Neural progenitor cell (in vitro differentiated cells): ENCODE measurements around the gene PLB1. TPM values are rescaled to one million over a fixed set of nuclear protein-coding genes. Genes with fewer than 3 reads are reported as not detected.
A peak's percentile ranks its signal among the peaks of the same experiment; 100 is the strongest.

Experiments used
- DNase-seq: peaks from one replicate; pipeline ENCODE4 v3.0.0-alpha.2; 2016; ENCODE audit warnings: low spot score
- H2AFZ ChIP-seq: fragments of 200-600 bp; sonication (generic); replicated peaks from 2 replicates; pipeline ENCODE4 v1.6.1; 2016; ENCODE audit warnings: antibody characterized with exemption
- H3F3A ChIP-seq: fragments of 200-600 bp; sonication (generic); 2 replicates; pipeline ENCODE4 v1.6.1; 2016; ENCODE audit warnings: antibody characterized with exemption, low read depth
- H3K27ac ChIP-seq: fragments of 200-600 bp; sonication (generic); 2 replicates; pipeline ENCODE4 v1.5.1; 2016; ENCODE audit warnings: mild to moderate bottlenecking
- H3K27me3 ChIP-seq: fragments of 200-600 bp; sonication (generic); 2 replicates; pipeline ENCODE4 v1.6.1; 2016; ENCODE audit warnings: mild to moderate bottlenecking, moderate library complexity
- H3K36me3 ChIP-seq: fragments of 200-600 bp; sonication (generic); 2 replicates; pipeline ENCODE4 v1.5.1; 2016
- H3K4me1 ChIP-seq: fragments of 200-600 bp; sonication (generic); 2 replicates; pipeline ENCODE4 v1.6.1; 2016; ENCODE audit warnings: mixed run types
- H3K4me2 ChIP-seq: fragments of 200-600 bp; sonication (generic); 2 replicates; pipeline ENCODE4 v1.6.1; 2016
- H3K4me3 ChIP-seq: fragments of 200-600 bp; sonication (generic); 2 replicates; pipeline ENCODE4 v1.5.1; 2016
- H3K79me2 ChIP-seq: fragments of 200-600 bp; sonication (generic); 2 replicates; pipeline ENCODE4 v1.6.1; 2016; ENCODE audit warnings: low read depth
- H3K9ac ChIP-seq: fragments of 200-600 bp; sonication (generic); 2 replicates; pipeline ENCODE4 v1.6.1; 2016
- H3K9me3 ChIP-seq: fragments of 200-600 bp; sonication (generic); 2 replicates; pipeline ENCODE4 v1.5.1; 2016; ENCODE audit warnings: low read depth
- H4K20me1 ChIP-seq: fragments of 200-600 bp; sonication (generic); 2 replicates; pipeline ENCODE4 v1.6.1; 2016; ENCODE audit warnings: low read depth
- H3K27ac Mint-ChIP-seq: 3 replicates; pipeline ENCODE4 v1.8.0; 2021; ENCODE audit warnings: mixed read lengths
- H3K27me3 Mint-ChIP-seq: 2 replicates; pipeline ENCODE4 v1.8.0; 2022; ENCODE audit warnings: low read depth, mild to moderate bottlenecking, inconsistent platforms, moderate library complexity, mixed read lengths; ENCODE audit not compliant: insufficient read depth
- H3K36me3 Mint-ChIP-seq: 3 replicates; pipeline ENCODE4 v1.8.0; 2021; ENCODE audit warnings: mixed read lengths
- H3K4me1 Mint-ChIP-seq: 3 replicates; pipeline ENCODE4 v1.8.0; 2021; ENCODE audit warnings: mixed read lengths
- H3K4me3 Mint-ChIP-seq: 3 replicates; pipeline ENCODE4 v1.8.0; 2021; ENCODE audit warnings: mild to moderate bottlenecking, moderate library complexity, mixed read lengths
- H3K9me3 Mint-ChIP-seq: 3 replicates; pipeline ENCODE4 v1.8.0; 2020; ENCODE audit warnings: mixed read lengths
- EZH2 ChIP-seq: fragments of 200-600 bp; sonication (generic); IDR thresholded peaks from 2 replicates; pipeline ENCODE4 v1.6.1; 2017; ENCODE audit warnings: antibody characterized with exemption, mild to moderate bottlenecking, moderate library complexity
- EZH2phosphoT487 ChIP-seq: fragments of 200-600 bp; sonication (generic); IDR thresholded peaks from 2 replicates; pipeline ENCODE4 v1.6.1; 2017; ENCODE audit warnings: antibody characterized with exemption
- total RNA-seq: library from RNA; depleted of rRNA; stranded (reverse); fragments of >200 nt; gene quantifications from 2 replicates; pipeline ENCODE4 v1.2.3, GENCODE V29; 2015; ENCODE audit warnings: low replicate concordance
- TF ChIP-seq, protein P1 (sequence below): fragments of 200-600 bp; sonication (generic); IDR thresholded peaks from 2 replicates; pipeline ENCODE4 v1.5.1; 2017; ENCODE audit warnings: antibody characterized with exemption, mild to moderate bottlenecking

PLB1 gene
- total RNA-seq, 1 donor from 2014 or later: not detected

DNA sequence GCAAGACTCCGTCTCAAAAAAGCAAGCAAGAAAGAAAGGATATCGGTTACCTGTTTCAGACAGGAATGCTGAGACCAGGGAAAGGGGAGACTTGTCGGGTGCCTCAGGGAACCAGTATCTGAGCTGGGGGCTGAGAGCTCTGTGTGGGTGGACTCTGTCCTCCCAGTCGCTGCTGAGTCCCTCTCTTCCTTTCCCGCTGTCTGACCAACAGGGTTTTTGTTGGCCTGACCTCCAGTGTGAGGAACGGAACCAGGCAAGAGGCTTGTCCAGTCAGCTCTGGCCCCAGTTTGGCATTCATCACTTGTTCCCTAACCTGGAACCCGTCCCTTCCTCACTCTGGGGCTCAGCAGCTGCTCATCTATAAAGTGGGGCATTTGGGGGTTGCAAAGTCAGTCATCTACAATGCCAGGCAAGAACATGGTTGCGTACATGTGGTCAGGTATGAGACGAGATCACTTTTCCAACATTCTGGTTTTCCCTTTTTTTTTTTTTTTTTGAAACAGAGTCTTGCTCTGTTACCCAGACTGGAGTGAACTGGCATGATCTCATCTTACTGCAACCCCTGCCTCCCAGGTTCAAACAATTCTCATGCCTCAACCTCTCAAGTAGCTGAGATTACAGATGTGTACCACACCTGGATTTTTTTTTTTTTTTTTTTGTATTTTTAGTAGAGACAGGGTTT, 116.4 kb downstream of the PLB1 start:
- no peak overlapping the region for H2AFZ ChIP-seq
- H3K4me3 ChIP-seq: no peak overlapping the region
- no peaks in the 10 kb centered on the region for H3K9me3 ChIP-seq
- no peaks in the 10 kb centered on the region for H3K36me3 Mint-ChIP-seq
- no peak overlapping the region for H3K27ac Mint-ChIP-seq
- TF ChIP-seq EZH2phosphoT487 (no peak), EZH2 (no peak)
- TF ChIP-seq, protein P1, sequence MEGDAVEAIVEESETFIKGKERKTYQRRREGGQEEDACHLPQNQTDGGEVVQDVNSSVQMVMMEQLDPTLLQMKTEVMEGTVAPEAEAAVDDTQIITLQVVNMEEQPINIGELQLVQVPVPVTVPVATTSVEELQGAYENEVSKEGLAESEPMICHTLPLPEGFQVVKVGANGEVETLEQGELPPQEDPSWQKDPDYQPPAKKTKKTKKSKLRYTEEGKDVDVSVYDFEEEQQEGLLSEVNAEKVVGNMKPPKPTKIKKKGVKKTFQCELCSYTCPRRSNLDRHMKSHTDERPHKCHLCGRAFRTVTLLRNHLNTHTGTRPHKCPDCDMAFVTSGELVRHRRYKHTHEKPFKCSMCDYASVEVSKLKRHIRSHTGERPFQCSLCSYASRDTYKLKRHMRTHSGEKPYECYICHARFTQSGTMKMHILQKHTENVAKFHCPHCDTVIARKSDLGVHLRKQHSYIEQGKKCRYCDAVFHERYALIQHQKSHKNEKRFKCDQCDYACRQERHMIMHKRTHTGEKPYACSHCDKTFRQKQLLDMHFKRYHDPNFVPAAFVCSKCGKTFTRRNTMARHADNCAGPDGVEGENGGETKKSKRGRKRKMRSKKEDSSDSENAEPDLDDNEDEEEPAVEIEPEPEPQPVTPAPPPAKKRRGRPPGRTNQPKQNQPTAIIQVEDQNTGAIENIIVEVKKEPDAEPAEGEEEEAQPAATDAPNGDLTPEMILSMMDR: no peak
- H3K9me3 Mint-ChIP-seq: no peaks in the 10 kb centered on the region
- no peak overlapping the region for H3K27ac ChIP-seq
- DNase-seq: no peak
- H3F3A ChIP-seq: no peaks in the 10 kb centered on the region
- no peaks in the 10 kb centered on the region for H3K27me3 ChIP-seq
- H3K9ac ChIP-seq: no peak overlapping the region
- H3K4me1 ChIP-seq: peaks cover 23% of the 10 kb centered on the region
- H3K36me3 ChIP-seq: no peaks in the 10 kb centered on the region
- H3K4me1 Mint-ChIP-seq: peaks cover 22% of the 10 kb centered on the region
- no peaks in the 10 kb centered on the region for H3K79me2 ChIP-seq
- H3K27me3 Mint-ChIP-seq: no peaks in the 10 kb centered on the region
- H4K20me1 ChIP-seq: no peaks in the 10 kb centered on the region
- no peak overlapping the region for H3K4me3 Mint-ChIP-seq
- H3K4me2 ChIP-seq: no peak overlapping the region

GRCh38 chr2:28613186-28613585, 117.3 kb downstream of the PLB1 start:
- H3K9ac ChIP-seq: no peak overlapping the region
- H3K36me3 Mint-ChIP-seq: no peaks in the 10 kb centered on the region

GRCh38 chr2:28613633-28614501, 118.0 kb downstream of the PLB1 start:
- H3K79me2 ChIP-seq: no peaks in the 10 kb centered on the region
- no peaks in the 10 kb centered on the region for H3K27me3 ChIP-seq
- H3K4me1 Mint-ChIP-seq: peaks cover 17% of the 10 kb centered on the region
- H3K36me3 Mint-ChIP-seq: no peaks in the 10 kb centered on the region
- no peak overlapping the region for H3K27ac Mint-ChIP-seq
- H3K4me3 Mint-ChIP-seq: no peak overlapping the region
- no peak overlapping the region for H2AFZ ChIP-seq
- peaks cover 6% of the 10 kb centered on the region for H3K27me3 Mint-ChIP-seq
- peaks cover 11% of the 10 kb centered on the region for H3K4me1 ChIP-seq
- DNase-seq: peak; percentile 56
- no peak for TF ChIP-seq EZH2phosphoT487
- TF ChIP-seq, protein P1: no peak
- no peak for TF ChIP-seq EZH2
- H3K4me2 ChIP-seq: peak overlapping the region; percentile 21
- H3K9me3 Mint-ChIP-seq: no peaks in the 10 kb centered on the region
- no peak overlapping the region for H3K27ac ChIP-seq
- H4K20me1 ChIP-seq: no peaks in the 10 kb centered on the region
- H3F3A ChIP-seq: no peaks in the 10 kb centered on the region
- no peaks in the 10 kb centered on the region for H3K36me3 ChIP-seq
- no peak overlapping the region for H3K9ac ChIP-seq
- H3K4me3 ChIP-seq: no peak overlapping the region
- no peaks in the 10 kb centered on the region for H3K9me3 ChIP-seq

More at GRCh38 chr2:28613186-28613585, 117.3 kb downstream of the PLB1 start:
- H3K27ac ChIP-seq: no peak overlapping the region
- DNase-seq: no peak
- no peak for TF ChIP-seq EZH2phosphoT487
- TF ChIP-seq, protein P1: no peak
- no peak for TF ChIP-seq EZH2
- no peaks in the 10 kb centered on the region for H3F3A ChIP-seq
- Mint-ChIP-seq H3K4me3 (no peak overlapping the region), H3K27ac (no peak overlapping the region), H3K9me3 (no peaks in the 10 kb centered on the region), H3K4me1 (peaks cover 17% of the 10 kb centered on the region), H3K27me3 (peaks cover 6% of the 10 kb centered on the region)
- no peaks in the 10 kb centered on the region for H3K27me3 ChIP-seq
- H3K4me2 ChIP-seq: peak overlapping the region; percentile 21
- no peaks in the 10 kb centered on the region for H3K79me2 ChIP-seq
- no peaks in the 10 kb centered on the region for H3K9me3 ChIP-seq
- H3K4me1 ChIP-seq: peaks cover 14% of the 10 kb centered on the region
- no peaks in the 10 kb centered on the region for H4K20me1 ChIP-seq
- H3K4me3 ChIP-seq: no peak overlapping the region
- H2AFZ ChIP-seq: no peak overlapping the region
- H3K36me3 ChIP-seq: no peaks in the 10 kb centered on the region
